GM12878 (cell line): ENCODE data around the gene MRAP2.

Experiments
- CBFB ChIP-seq: IDR thresholded peaks from 2 replicates; pipeline ENCODE4 v1.6.1; 2016; ENCODE audit warnings: antibody characterized with exemption, low read depth
- CTCF ChIP-seq, 3 experiments: IDR thresholded peaks in 2 of 3; conservative IDR thresholded peaks in 1 of 3; 2 replicates each; pipeline ENCODE4 v1.5.1; 2011; ENCODE audit warnings: low read depth in 3 of 3, low read length in 3 of 3, mild to moderate bottlenecking in 3 of 3, control low read depth in 2 of 3, moderate library complexity in 2 of 3, inconsistent platforms in 1 of 3, mixed read lengths in 1 of 3; ENCODE audit not compliant: control insufficient read depth in 2 of 3, insufficient read depth in 1 of 3; ENCODE audit errors: extremely low read depth in 1 of 3
- EGR1 ChIP-seq, 2 experiments: IDR thresholded peaks; 1 replicate in 1 of 2; 2 replicates in 1 of 2; pipeline ENCODE4 v1.6.1; 2011 to 2012; ENCODE audit warnings: low read depth in 2 of 2, low read length in 2 of 2, borderline replicate concordance in 1 of 2, mild to moderate bottlenecking in 1 of 2, moderate library complexity in 1 of 2
- EZH2 ChIP-seq: IDR thresholded peaks from 2 replicates; pipeline ENCODE4 v1.6.1; 2012; ENCODE audit warnings: low read depth, mild to moderate bottlenecking, control low read depth, inconsistent platforms, low read length, borderline replicate concordance; ENCODE audit not compliant: control insufficient read depth
- HDAC6 ChIP-seq: fragments of 200-600 bp; sonication (generic); IDR thresholded peaks from one replicate; pipeline ENCODE4 v1.8.0; 2017; ENCODE audit warnings: antibody characterized with exemption; ENCODE audit not compliant: unreplicated experiment
- POLR2A ChIP-seq: IDR thresholded peaks from 2 replicates; pipeline ENCODE4 v1.6.1; 2011; ENCODE audit warnings: low read depth, mild to moderate bottlenecking, low read length
- ZNF24 ChIP-seq: fragments of 450-650 bp; IDR thresholded peaks from 2 replicates; pipeline ENCODE4 v1.6.1; 2017; ENCODE audit warnings: antibody characterized with exemption, mild to moderate bottlenecking

- TF ChIP-seq POLR2A (no peak), ZNF24 (no peak), EGR1 (IDR thresholded peaks at IDR 0.05; ENCODE audit: borderline replicate concordance in 1 of 2, low read depth in 2 of 2, low read length in 2 of 2) (no peak), CTCF (IDR thresholded peaks at IDR 0.05 in 2 of 3, conservative IDR thresholded peaks at IDR 0.05 in 1 of 3; ENCODE audit: control insufficient read depth in 2 of 3, extremely low read depth in 1 of 3, insufficient read depth in 1 of 3, low read depth in 3 of 3, low read length in 3 of 3) (no peak), HDAC6 (no peak), CBFB (no peak), EZH2 (no peak)
Observed at GRCh38 chr6:84057908-84058307, 24.3 kb downstream of the MRAP2 start.
